Stimulated activated effector memory CD8-positive, alpha-beta T cell treated with anti-CD3 and anti-CD28 coated beads, Interleukin-12 subunit alpha, Interleukin-12 subunit beta, amount 100 ng/mL, for 72 hours (primary cell): ENCODE results near the gene KRT16.
A peak's percentile ranks its signal among the peaks of the same experiment; 100 is the strongest.
"Not testable (repeated sequence)": the region's sequence is repeated elsewhere in the genome, so short reads cannot be mapped to it uniquely, and the experiment has no call there.

Experiments
- ATAC-seq: fragments of 150-1000 bp; cut with Tn5 transposase; 2 replicates; pipeline ENCODE4 v1.10.0; 2021
- DNase-seq, 2 donors: peaks; one replicate each; pipeline ENCODE4 v3.0.0; 2021 to 2022; ENCODE audit warnings: low spot score in 2 of 2
- H3K27ac Mint-ChIP-seq: one replicate; pipeline ENCODE4 v1.8.0; 2022; ENCODE audit warnings: mild to moderate bottlenecking, mixed read lengths
- H3K36me3 Mint-ChIP-seq: one replicate; pipeline ENCODE4 v1.8.0; 2022; ENCODE audit warnings: mild to moderate bottlenecking, mixed read lengths
- H3K4me1 Mint-ChIP-seq: one replicate; pipeline ENCODE4 v1.8.0; 2022; ENCODE audit warnings: mixed read lengths
- H3K4me3 Mint-ChIP-seq: one replicate; pipeline ENCODE4 v1.8.0; 2022; ENCODE audit warnings: mild to moderate bottlenecking, mixed read lengths
- H3K9me3 Mint-ChIP-seq: one replicate; pipeline ENCODE4 v1.8.0; 2022; ENCODE audit warnings: mixed read lengths

Gene KRT16

DNA sequence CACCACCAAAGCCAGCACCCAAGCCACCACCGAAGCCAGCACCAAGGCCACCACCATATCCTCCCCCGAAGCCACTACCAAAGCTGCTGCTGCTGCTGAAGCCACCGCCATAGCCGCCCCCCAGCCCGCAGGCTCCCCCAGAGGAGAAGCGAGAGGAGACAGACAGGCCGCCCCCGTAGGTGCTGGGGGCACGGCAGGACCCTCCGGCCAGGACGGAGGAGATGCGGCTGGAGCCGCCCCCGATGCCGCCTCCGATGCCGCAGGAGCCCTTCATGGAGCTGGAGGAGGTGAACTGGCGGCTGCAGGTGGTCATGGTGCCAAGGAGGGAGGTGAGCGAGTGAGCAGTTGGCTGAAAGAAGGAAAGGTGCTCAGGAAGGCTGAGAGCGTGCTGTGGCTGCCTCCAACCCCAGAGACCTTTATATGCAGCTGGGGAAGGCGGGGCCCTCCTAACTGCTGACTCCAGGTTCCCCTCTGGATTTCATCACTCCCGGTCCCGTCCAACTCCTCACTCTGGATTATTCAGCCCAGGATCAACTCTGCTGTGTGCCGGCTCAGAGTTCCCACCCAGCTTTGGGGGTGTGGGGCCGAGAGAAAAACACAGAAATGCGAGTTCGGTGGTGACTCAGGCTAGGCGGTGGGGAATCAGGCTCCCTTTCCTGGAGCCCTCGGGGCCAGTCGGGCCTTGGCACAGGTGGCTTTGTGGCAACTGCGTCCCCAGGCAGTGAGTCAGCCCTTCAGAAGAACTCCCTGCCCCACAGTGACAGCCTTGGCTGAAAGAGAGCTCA, at the start of gene KRT16:
TSS of gene KRT16 (minus strand) at position 392 of the 785 bp plus-strand sequence. CDS start at position 313, 79 bp downstream.
- not testable (repeated sequence) for H3K4me1 Mint-ChIP-seq, H3K4me3 Mint-ChIP-seq, ATAC-seq, H3K36me3 Mint-ChIP-seq, H3K9me3 Mint-ChIP-seq, DNase-seq, H3K27ac Mint-ChIP-seq

DNA sequence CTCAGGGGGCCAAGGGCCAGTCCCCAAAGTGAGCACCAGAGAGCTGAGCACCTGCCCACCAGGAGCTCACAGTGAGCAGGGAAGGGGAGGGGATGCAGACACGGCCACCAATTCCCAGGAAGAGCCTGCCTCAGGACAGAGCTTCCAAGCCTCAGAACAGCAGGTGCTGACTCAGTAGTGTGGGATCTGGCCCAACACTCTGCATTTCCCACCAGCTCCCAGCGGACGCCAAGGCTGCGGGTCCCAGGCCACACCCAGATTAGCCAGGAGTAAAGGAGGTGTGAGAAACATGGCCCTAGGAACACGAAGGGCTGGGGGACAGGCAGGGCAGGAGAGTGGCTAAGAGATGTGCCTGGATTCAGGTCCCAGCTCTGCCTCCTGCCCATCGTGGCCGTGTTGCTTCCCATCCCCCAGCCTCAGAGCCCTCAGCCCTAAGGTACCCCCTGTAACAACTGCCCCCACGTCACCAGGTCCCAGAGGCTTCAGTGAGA, 47.7 kb upstream of the KRT16 start:
- DNase-seq (no peak), ATAC-seq (no peak)
- Mint-ChIP-seq H3K4me3 (no peak overlapping the region), H3K9me3 (no peaks in the 10 kb centered on the region), H3K27ac (no peak overlapping the region), H3K36me3 (peaks cover 4% of the 10 kb centered on the region), H3K4me1 (peaks cover 2% of the 10 kb centered on the region)

DNA sequence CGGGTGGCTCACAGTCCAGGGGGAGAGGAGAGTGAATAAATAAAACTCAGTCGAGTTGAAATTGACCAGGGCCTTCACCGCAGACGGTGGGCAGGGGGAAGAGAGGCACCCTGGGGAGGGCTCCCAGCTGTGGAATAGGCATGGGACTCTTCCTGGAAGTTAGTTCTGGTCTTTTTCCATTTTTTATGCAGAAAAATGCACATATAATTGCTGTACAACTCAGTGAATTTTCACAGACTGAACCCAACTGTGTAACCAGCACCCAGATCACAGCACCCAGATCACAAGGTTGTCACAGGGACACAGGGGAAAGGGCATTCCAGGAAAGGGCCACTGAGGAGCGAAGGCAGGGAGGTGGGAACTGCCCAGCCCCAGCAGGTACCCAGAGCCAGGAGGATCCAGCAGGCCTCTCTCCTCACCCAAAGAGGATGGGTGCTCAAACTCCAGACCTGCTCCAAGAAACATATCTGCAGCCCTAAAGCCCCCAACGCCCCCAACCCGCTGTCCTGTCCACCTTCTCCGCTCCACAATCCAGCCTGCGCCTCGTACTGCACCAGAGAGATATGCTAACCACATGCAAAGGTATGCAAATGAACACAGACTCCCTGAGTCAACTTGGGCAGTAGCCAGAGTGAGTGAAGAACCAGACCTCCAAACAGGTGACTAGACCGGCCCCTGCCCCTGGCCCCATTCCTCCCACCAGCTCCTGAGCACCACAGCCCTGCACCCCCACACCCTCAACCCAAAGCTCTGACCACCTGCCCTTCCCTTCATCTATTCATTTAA, 47.1 kb upstream of the KRT16 start:
- peaks cover 4% of the 10 kb centered on the region for H3K36me3 Mint-ChIP-seq
- H3K9me3 Mint-ChIP-seq: no peaks in the 10 kb centered on the region
- peak overlapping the region; percentile 69 for H3K27ac Mint-ChIP-seq
- DNase-seq (no peak), ATAC-seq (no peak)
- no peak overlapping the region for H3K4me3 Mint-ChIP-seq
- H3K4me1 Mint-ChIP-seq: no peaks in the 10 kb centered on the region

DNA sequence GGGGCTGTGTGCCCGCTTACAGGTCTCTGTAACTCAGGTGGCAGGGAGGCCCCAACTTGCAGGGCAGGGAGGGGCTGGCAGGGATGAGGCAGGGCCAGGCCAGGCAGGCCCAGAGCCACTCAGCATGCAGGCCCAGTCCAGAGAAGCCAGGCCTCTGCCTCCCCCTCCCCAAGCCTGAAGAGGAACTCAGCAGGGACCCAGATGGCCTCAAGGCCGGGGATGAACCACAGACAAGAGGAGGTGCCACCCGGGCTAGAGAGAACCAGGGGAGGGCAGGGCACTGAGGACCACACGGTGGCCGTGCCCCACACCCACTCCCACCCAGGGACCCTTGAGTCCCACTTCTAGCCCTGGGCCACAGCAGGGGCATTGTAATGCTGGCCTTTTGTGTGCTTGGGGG, 46.3 kb upstream of the KRT16 start:
- H3K4me3 Mint-ChIP-seq: no peak overlapping the region
- H3K36me3 Mint-ChIP-seq: peaks cover 4% of the 10 kb centered on the region
- peak overlapping the region; percentile 69 for H3K27ac Mint-ChIP-seq
- H3K9me3 Mint-ChIP-seq: no peaks in the 10 kb centered on the region
- DNase-seq (no peak), ATAC-seq (no peak)
- no peaks in the 10 kb centered on the region for H3K4me1 Mint-ChIP-seq

DNA sequence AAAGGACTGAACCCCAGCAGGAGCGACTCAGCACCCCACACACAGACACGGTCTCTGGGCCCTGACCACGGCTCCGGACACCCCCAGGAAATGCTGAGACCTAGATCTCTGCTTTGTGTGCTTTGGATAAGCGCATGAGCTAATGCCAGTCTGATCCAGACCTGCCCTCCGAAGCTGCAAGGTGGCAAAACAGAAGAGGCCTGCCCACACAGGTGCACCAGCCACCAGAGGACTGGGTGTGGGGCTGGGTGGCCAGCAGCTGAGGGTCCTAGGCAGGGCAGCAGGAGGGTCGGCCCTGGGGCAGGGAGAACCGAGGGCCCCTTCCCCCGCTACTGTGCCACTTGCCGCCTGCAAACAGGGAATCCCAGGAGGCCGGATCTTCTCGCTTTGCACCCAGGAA, 45.4 kb upstream of the KRT16 start:
- ATAC-seq (no peak), DNase-seq (no peak)
- Mint-ChIP-seq H3K27ac (no peak overlapping the region), H3K9me3 (no peaks in the 10 kb centered on the region), H3K4me3 (no peak overlapping the region), H3K4me1 (no peaks in the 10 kb centered on the region), H3K36me3 (no peaks in the 10 kb centered on the region)

DNA sequence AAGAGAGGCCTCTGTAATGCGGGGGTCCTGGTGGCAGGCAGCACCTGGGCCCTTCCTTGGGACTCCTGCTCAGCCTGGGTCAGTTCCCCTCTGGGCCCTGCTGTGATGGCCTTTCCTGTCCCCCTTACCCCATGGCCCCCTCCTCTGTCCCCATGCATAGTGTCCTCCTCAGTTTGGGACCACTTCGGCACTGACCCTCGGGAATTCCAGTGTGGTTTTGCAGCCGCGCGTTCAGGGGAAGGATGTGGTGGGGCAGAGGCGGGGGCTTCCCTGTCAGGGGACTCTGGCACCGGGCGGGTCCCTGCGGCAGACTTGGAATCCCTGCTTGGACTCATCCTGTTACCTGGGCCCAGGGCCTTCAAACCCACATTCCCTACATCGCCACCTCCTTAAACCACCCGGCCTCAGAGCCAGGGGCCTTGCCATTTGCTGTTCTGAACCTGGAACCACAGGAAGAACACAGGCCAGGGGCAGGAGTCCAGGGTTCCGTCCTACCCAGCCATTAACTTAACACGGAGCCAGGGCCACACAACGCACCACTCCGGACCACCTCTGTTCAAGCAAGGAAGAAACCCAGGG, 44.7 kb upstream of the KRT16 start:
- H3K27ac Mint-ChIP-seq: no peak overlapping the region
- DNase-seq: no peak
- no peaks in the 10 kb centered on the region for H3K4me1 Mint-ChIP-seq
- H3K4me3 Mint-ChIP-seq: no peak overlapping the region
- H3K9me3 Mint-ChIP-seq: no peaks in the 10 kb centered on the region
- no peaks in the 10 kb centered on the region for H3K36me3 Mint-ChIP-seq
- ATAC-seq: no peak

- ATAC-seq: no peak
- Mint-ChIP-seq H3K4me1 (no peaks in the 10 kb centered on the region), H3K27ac (peak overlapping the region; percentile 60), H3K9me3 (no peaks in the 10 kb centered on the region), H3K4me3 (no peak overlapping the region), H3K36me3 (no peaks in the 10 kb centered on the region)
- no peak for DNase-seq
These were observed 43.9 kb upstream of the KRT16 start for GRCh38 chr17:41656249-41657023.

- no peaks in the 10 kb centered on the region for H3K36me3 Mint-ChIP-seq
- no peak for DNase-seq
- H3K4me1 Mint-ChIP-seq: no peaks in the 10 kb centered on the region
- no peak for ATAC-seq
- no peaks in the 10 kb centered on the region for H3K9me3 Mint-ChIP-seq
- H3K27ac Mint-ChIP-seq: no peak overlapping the region
- no peak overlapping the region for H3K4me3 Mint-ChIP-seq
These were observed 43.1 kb upstream of the KRT16 start for GRCh38 chr17:41655611-41656111.

DNA sequence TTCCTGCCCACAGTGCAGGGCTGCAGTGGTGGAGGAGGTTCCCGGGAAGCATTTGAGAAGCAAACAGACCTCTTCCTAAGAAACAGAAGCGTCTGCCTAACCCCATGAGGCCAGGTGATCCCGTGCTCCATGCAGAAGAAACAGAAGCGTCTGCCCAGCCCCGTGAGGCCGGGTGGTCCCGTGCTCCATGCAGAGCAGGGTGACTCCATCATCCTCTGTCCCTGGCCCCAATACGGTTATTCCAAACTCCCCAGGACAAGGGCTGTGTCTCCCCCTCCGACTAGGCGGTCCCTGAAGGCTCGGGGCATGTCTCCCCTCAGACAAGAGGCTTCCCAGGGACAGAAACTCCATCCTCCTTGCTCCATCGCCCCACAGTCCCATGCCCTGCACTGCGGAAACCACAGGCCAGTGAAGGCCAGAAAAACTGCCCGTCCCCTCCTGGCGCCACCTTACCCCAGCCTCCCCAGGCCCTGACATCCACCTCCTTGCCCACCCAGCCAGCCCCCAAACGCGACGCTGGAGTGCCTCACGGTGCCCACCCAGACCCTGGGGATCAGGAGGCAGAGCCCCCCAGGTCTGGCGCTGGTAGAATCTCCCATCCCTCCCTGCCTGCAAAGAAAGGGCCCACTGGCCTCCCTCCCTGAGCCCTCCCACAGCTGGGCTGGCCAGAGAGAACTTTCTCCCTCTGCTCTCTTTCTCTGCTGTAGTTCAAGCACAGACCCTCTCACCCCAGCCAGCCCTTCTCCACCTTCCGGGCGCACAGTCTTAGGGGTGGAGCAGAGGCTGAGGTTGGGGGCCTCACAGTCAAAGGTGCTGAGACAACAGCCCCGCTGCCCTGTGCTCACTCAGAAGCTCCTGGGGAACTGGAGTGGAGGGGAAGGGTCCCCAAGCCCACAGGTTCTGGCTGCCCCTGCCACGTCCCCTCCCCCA, 42.4 kb upstream of the KRT16 start:
- H3K36me3 Mint-ChIP-seq: no peaks in the 10 kb centered on the region
- H3K4me1 Mint-ChIP-seq: no peaks in the 10 kb centered on the region
- H3K4me3 Mint-ChIP-seq: no peak overlapping the region
- H3K27ac Mint-ChIP-seq: no peak overlapping the region
- DNase-seq (no peak), ATAC-seq (no peak)
- H3K9me3 Mint-ChIP-seq: no peaks in the 10 kb centered on the region

- ATAC-seq (no peak), DNase-seq (no peak)
- H3K4me1 Mint-ChIP-seq: no peaks in the 10 kb centered on the region
- H3K36me3 Mint-ChIP-seq: no peaks in the 10 kb centered on the region
- H3K27ac Mint-ChIP-seq: no peak overlapping the region
- H3K4me3 Mint-ChIP-seq: no peak overlapping the region
- no peaks in the 10 kb centered on the region for H3K9me3 Mint-ChIP-seq
These were observed 41.5 kb upstream of the KRT16 start for GRCh38 chr17:41653892-41654677.

DNA sequence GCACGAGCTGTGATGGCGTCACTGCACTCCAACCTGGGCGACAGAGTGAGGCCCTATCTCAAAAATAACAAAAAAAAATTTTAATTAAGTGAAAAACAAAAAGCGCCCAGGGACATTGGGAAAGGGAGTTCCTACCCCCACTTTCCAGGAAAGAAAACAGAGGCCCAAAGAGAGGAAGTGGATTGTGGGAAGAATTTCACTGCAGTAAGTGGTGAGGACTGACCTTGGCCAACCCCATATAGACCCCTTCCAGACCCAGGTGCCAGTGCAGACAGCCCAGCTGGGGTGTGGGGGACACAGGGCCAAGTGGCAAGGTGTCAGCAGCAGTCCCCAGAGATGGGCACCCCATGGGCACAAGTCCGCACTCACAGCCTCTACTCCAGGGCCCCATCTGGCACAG, 40.9 kb upstream of the KRT16 start:
- DNase-seq: no peak
- no peak for ATAC-seq
- no peak overlapping the region for H3K4me3 Mint-ChIP-seq
- no peak overlapping the region for H3K27ac Mint-ChIP-seq
- peaks cover 5% of the 10 kb centered on the region for H3K4me1 Mint-ChIP-seq
- no peaks in the 10 kb centered on the region for H3K9me3 Mint-ChIP-seq
- no peaks in the 10 kb centered on the region for H3K36me3 Mint-ChIP-seq

GRCh38 chr17:41652461-41652970, 39.9 kb upstream of the KRT16 start:
- H3K9me3 Mint-ChIP-seq: no peaks in the 10 kb centered on the region
- H3K36me3 Mint-ChIP-seq: no peaks in the 10 kb centered on the region
- ATAC-seq: no peak
- H3K4me1 Mint-ChIP-seq: peaks cover 12% of the 10 kb centered on the region
- H3K27ac Mint-ChIP-seq: peak overlapping the region; percentile 1
- DNase-seq: no peak
- no peak overlapping the region for H3K4me3 Mint-ChIP-seq

DNA sequence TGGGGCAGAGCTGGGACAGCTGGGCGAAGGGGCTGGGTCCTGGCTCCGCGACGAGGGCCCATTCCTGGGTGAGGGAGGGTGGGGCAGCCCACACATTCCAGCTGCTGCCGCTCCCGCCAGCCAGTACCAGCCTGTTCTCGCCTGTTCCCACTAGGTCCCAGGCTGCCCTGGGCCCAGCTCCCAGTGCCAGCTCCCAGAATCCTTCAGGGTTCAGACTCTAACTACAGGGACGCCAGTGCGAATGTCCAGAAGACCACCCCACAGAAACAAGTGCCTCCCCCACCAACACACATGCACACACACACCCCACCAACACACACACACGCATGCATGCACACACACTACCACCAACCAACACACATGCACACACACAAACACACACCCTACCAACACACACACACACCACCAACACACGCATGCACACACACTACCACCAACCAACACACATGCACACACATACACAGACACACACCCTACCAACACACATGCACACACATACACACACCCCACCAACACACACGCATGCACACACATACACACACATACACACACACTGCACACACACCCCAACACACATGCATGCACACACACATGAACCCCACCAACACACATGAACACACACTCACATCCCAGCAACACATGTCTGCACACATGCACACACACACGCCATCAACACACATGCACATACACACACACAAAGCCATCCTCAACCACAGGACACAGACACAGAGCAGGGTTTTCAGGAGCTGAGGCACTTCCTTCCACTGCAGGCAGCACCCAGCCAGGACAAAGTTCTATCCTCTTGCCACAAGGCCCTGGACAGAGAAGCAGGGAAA, 39.3 kb upstream of the KRT16 start:
- H3K27ac Mint-ChIP-seq: peak overlapping the region; percentile 1
- ATAC-seq: no peak

More for the DNA sequence above, 39.3 kb upstream of the KRT16 start:
- H3K4me1 Mint-ChIP-seq: peaks cover 12% of the 10 kb centered on the region
- H3K4me3 Mint-ChIP-seq: no peak overlapping the region
- no peaks in the 10 kb centered on the region for H3K9me3 Mint-ChIP-seq
- H3K36me3 Mint-ChIP-seq: no peaks in the 10 kb centered on the region
- no peak for DNase-seq
